Adipocyte (in vitro differentiated cells): Measurements from ENCODE around the gene SNED1.

Source experiments
- DNase-seq: peaks from one replicate; pipeline ENCODE4 v3.0.0-alpha.2; 2015; ENCODE audit warnings: low read depth
- H3K27me3 ChIP-seq: replicated peaks from 2 replicates; pipeline ENCODE4 v1.7.0; 2013; ENCODE audit warnings: mild to moderate bottlenecking, low read length, moderate library complexity; ENCODE audit not compliant: control insufficient read depth, insufficient read depth
- H3K36me3 ChIP-seq: 2 replicates; pipeline ENCODE4 v1.7.0; 2013; ENCODE audit warnings: low read length, mild to moderate bottlenecking, moderate library complexity; ENCODE audit not compliant: control insufficient read depth, insufficient read depth, severe bottlenecking
- H3K4me1 ChIP-seq: 2 replicates; pipeline ENCODE4 v1.7.0; 2013; ENCODE audit warnings: mild to moderate bottlenecking, low read length, moderate library complexity; ENCODE audit not compliant: control insufficient read depth, insufficient read depth
- H3K4me3 ChIP-seq: 2 replicates; pipeline ENCODE4 v1.7.0; 2013; ENCODE audit warnings: mild to moderate bottlenecking, low read length, moderate library complexity
- H3K9ac ChIP-seq: 2 replicates; pipeline ENCODE4 v1.7.0; 2013; ENCODE audit warnings: mild to moderate bottlenecking, low read length, moderate library complexity
- H3K9me3 ChIP-seq: 2 replicates; pipeline ENCODE4 v1.7.0; 2013; ENCODE audit warnings: mild to moderate bottlenecking, low read length, moderate library complexity; ENCODE audit not compliant: control insufficient read depth

Gene SNED1

GRCh38 chr2:241015439-241015838 is 17.0 kb downstream of the SNED1 start:
- peaks cover 4% of the 10 kb centered on the region for H3K4me1 ChIP-seq
- no peaks in the 10 kb centered on the region for H3K27me3 ChIP-seq
- no peak for DNase-seq
- no peak overlapping the region for H3K4me3 ChIP-seq
- peaks cover 46% of the 10 kb centered on the region for H3K36me3 ChIP-seq
- H3K9ac ChIP-seq, result no peak overlapping the region
- no peaks in the 10 kb centered on the region for H3K9me3 ChIP-seq

GRCh38 chr2:241017228-241017940 is 19.0 kb downstream of the SNED1 start:
- Histone ChIP-seq H3K9me3 (no peaks in the 10 kb centered on the region), H3K27me3 (no peaks in the 10 kb centered on the region), H3K36me3 (peaks cover 59% of the 10 kb centered on the region), H3K4me3 (no peak overlapping the region), H3K4me1 (no peaks in the 10 kb centered on the region), H3K9ac (no peak overlapping the region)
- no peak for DNase-seq

GRCh38 chr2:241018051-241018891 is 19.9 kb downstream of the SNED1 start:
- no peak for DNase-seq
- no peak overlapping the region for H3K4me3 ChIP-seq

GRCh38 chr2:241019441-241020139 is 21.2 kb downstream of the SNED1 start:
- H3K4me1 ChIP-seq, result no peaks in the 10 kb centered on the region
- no peak overlapping the region for H3K9ac ChIP-seq
- no peak for DNase-seq
- H3K4me3 ChIP-seq, result no peak overlapping the region
- H3K27me3 ChIP-seq, result no peaks in the 10 kb centered on the region
- peaks cover 55% of the 10 kb centered on the region for H3K36me3 ChIP-seq
- no peaks in the 10 kb centered on the region for H3K9me3 ChIP-seq

More at GRCh38 chr2:241018051-241018891, 19.9 kb downstream of the SNED1 start:
- Histone ChIP-seq H3K9me3 (no peaks in the 10 kb centered on the region), H3K4me1 (no peaks in the 10 kb centered on the region), H3K36me3 (peaks cover 61% of the 10 kb centered on the region), H3K27me3 (no peaks in the 10 kb centered on the region), H3K9ac (no peak overlapping the region)

GRCh38 chr2:241020201-241020600 is 21.8 kb downstream of the SNED1 start:
- no peak for DNase-seq
- Histone ChIP-seq H3K9me3 (peaks cover 2% of the 10 kb centered on the region), H3K27me3 (no peaks in the 10 kb centered on the region), H3K36me3 (peaks cover 49% of the 10 kb centered on the region), H3K4me3 (no peak overlapping the region), H3K4me1 (no peaks in the 10 kb centered on the region), H3K9ac (no peak overlapping the region)

- no peak for DNase-seq
- Histone ChIP-seq H3K4me1 (no peaks in the 10 kb centered on the region), H3K9me3 (peaks cover 7% of the 10 kb centered on the region), H3K36me3 (peaks cover 48% of the 10 kb centered on the region), H3K4me3 (no peak overlapping the region), H3K27me3 (no peaks in the 10 kb centered on the region), H3K9ac (no peak overlapping the region)
These were observed 22.3 kb downstream of the SNED1 start for GRCh38 chr2:241020629-241021190.

GRCh38 chr2:241025639-241026038 is 27.2 kb downstream of the SNED1 start:
- no peak overlapping the region for H3K4me3 ChIP-seq
- H3K9me3 ChIP-seq, result peaks cover 20% of the 10 kb centered on the region
- H3K9ac ChIP-seq, result no peak overlapping the region
- no peak for DNase-seq
- no peaks in the 10 kb centered on the region for H3K4me1 ChIP-seq
- H3K36me3 ChIP-seq, result peaks cover 24% of the 10 kb centered on the region
- H3K27me3 ChIP-seq, result no peaks in the 10 kb centered on the region

- Histone ChIP-seq H3K27me3 (no peaks in the 10 kb centered on the region), H3K4me3 (no peak overlapping the region), H3K4me1 (no peaks in the 10 kb centered on the region), H3K9ac (no peak overlapping the region), H3K9me3 (peaks cover 20% of the 10 kb centered on the region), H3K36me3 (peaks cover 46% of the 10 kb centered on the region)
- DNase-seq, result no peak
These were observed 31.3 kb downstream of the SNED1 start for GRCh38 chr2:241029599-241030332.

GRCh38 chr2:241030333-241030680 is 31.9 kb downstream of the SNED1 start:
- H3K36me3 ChIP-seq, result peaks cover 48% of the 10 kb centered on the region
- no peaks in the 10 kb centered on the region for H3K4me1 ChIP-seq
- peaks cover 16% of the 10 kb centered on the region for H3K9me3 ChIP-seq
- no peaks in the 10 kb centered on the region for H3K27me3 ChIP-seq
- H3K9ac ChIP-seq, result no peak overlapping the region
- DNase-seq, result no peak
- no peak overlapping the region for H3K4me3 ChIP-seq

- H3K9ac ChIP-seq, result no peak overlapping the region
- DNase-seq, result no peak
- H3K4me3 ChIP-seq, result no peak overlapping the region
- peaks cover 11% of the 10 kb centered on the region for H3K9me3 ChIP-seq
- peaks cover 48% of the 10 kb centered on the region for H3K36me3 ChIP-seq
- no peaks in the 10 kb centered on the region for H3K27me3 ChIP-seq
- H3K4me1 ChIP-seq, result no peaks in the 10 kb centered on the region
These were observed 32.5 kb downstream of the SNED1 start for GRCh38 chr2:241030883-241031282.
